A673 (cell line): ENCODE results near the gene FAM163B. TPM values are rescaled to one million over a fixed set of nuclear protein-coding genes. Genes with fewer than 3 reads are reported as not detected.

Source experiments
- BruUV-seq: library from RNA; stranded (reverse); fragments of 400-500 nt; replicated peaks from 2 replicates; lab custom pipeline; 2021; lab: Mats Ljungman, UMichigan
- CTCF ChIA-PET: fragments of 300-600 bp; sonication (Branson Sonifier 250); formaldehyde crosslinking; loops from one replicate; lab custom pipeline; 2022; ENCODE audit warnings: antibody characterized with exemption; lab: Charles Lee
- POLR2A ChIA-PET: fragments of 300-600 bp; sonication (Branson Sonifier 250); formaldehyde crosslinking; loops from one replicate; lab custom pipeline; 2022; ENCODE audit warnings: antibody characterized with exemption; ENCODE audit not compliant: low non-redundant PET; lab: Charles Lee
- DNase-seq: peaks from one replicate; pipeline ENCODE4 v3.0.0-alpha.2; 2015; ENCODE audit warnings: low spot score
- H3K27ac ChIP-seq: fragments of 200-600 bp; sonication (generic); 2 replicates; pipeline ENCODE4 v1.5.1; 2016; ENCODE audit warnings: mixed run types, low read depth, mild to moderate bottlenecking, mixed read lengths, antibody characterized with exemption, low read length; ENCODE audit not compliant: poor library complexity, severe bottlenecking
- H3K27me3 ChIP-seq: fragments of 200-600 bp; sonication (generic); replicated peaks from 2 replicates; pipeline ENCODE4 v1.6.1; 2017; ENCODE audit warnings: mixed run types, low read depth, mild to moderate bottlenecking, mixed read lengths, antibody characterized with exemption, low read length; ENCODE audit not compliant: insufficient read depth, poor library complexity
- H3K36me3 ChIP-seq: fragments of 200-600 bp; sonication (generic); 2 replicates; pipeline ENCODE4 v1.6.1; 2016; ENCODE audit warnings: mixed run types, mild to moderate bottlenecking, mixed read lengths, antibody characterized with exemption, low read length; ENCODE audit not compliant: insufficient read depth, poor library complexity, severe bottlenecking
- H3K4me1 ChIP-seq: fragments of 200-600 bp; sonication (generic); 2 replicates; pipeline ENCODE4 v1.6.1; 2017; ENCODE audit warnings: mixed run types, mild to moderate bottlenecking, mixed read lengths, antibody characterized with exemption, low read length; ENCODE audit not compliant: insufficient read depth, poor library complexity, severe bottlenecking
- H3K4me3 ChIP-seq: fragments of 200-600 bp; sonication (generic); 2 replicates; pipeline ENCODE4 v1.5.1; 2016; ENCODE audit warnings: low read depth, mixed run types, mild to moderate bottlenecking, mixed read lengths, low read length; ENCODE audit not compliant: poor library complexity, severe bottlenecking
- H3K9me3 ChIP-seq: fragments of 200-600 bp; sonication (generic); 2 replicates; pipeline ENCODE4 v1.6.1; 2016; ENCODE audit warnings: mixed run types, low read depth, mild to moderate bottlenecking, mixed read lengths, antibody characterized with exemption, low read length; ENCODE audit not compliant: poor library complexity, severe bottlenecking
- EZH2 ChIP-seq: fragments of 200-600 bp; sonication (generic); IDR thresholded peaks from 2 replicates; pipeline ENCODE4 v1.6.1; 2017; ENCODE audit warnings: borderline replicate concordance, low read depth, mild to moderate bottlenecking, mixed read lengths, antibody characterized with exemption, low read length; ENCODE audit not compliant: poor library complexity, severe bottlenecking
- intact Hi-C: fragments of 100-400 bp; cut with micrococcal nuclease; formaldehyde crosslinking; loops from one replicate; pipeline ENCODE4 v1.10.0; 2022; ENCODE audit not compliant: unreplicated experiment
- total RNA-seq: library from RNA; stranded (reverse); gene quantifications from 2 replicates; pipeline ENCODE4 v1.2.3, GENCODE V29; 2021
- TF ChIP-seq, protein P1 (sequence below): fragments of 300-800, 200-600 bp; sonication (generic); conservative IDR thresholded peaks from 2 replicates; pipeline ENCODE4 v1.5.1; 2017; ENCODE audit warnings: low read depth, mild to moderate bottlenecking, antibody characterized with exemption, low read length, moderate library complexity, mixed read lengths

FAM163B gene
- total RNA-seq, 1 experiment from 2014 or later: not detected

- peaks cover 9% of the 10 kb centered on the region for H3K4me1 ChIP-seq
- peaks cover 4% of the 10 kb centered on the region for H3K9me3 ChIP-seq
- no peak for TF ChIP-seq EZH2
- TF ChIP-seq, protein P1, sequence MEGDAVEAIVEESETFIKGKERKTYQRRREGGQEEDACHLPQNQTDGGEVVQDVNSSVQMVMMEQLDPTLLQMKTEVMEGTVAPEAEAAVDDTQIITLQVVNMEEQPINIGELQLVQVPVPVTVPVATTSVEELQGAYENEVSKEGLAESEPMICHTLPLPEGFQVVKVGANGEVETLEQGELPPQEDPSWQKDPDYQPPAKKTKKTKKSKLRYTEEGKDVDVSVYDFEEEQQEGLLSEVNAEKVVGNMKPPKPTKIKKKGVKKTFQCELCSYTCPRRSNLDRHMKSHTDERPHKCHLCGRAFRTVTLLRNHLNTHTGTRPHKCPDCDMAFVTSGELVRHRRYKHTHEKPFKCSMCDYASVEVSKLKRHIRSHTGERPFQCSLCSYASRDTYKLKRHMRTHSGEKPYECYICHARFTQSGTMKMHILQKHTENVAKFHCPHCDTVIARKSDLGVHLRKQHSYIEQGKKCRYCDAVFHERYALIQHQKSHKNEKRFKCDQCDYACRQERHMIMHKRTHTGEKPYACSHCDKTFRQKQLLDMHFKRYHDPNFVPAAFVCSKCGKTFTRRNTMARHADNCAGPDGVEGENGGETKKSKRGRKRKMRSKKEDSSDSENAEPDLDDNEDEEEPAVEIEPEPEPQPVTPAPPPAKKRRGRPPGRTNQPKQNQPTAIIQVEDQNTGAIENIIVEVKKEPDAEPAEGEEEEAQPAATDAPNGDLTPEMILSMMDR: no peak
- peaks cover 10% of the 10 kb centered on the region for H3K27me3 ChIP-seq
- intact Hi-C loops: loop anchor here (10.0 kb wide), 1 partner anchor 121 kb away; no protein-coding TSS in a partner anchor
- no peak overlapping the region for H3K27ac ChIP-seq
- H3K4me3 ChIP-seq: no peak overlapping the region
- BruUV-seq: no TSS peak
- ChIA-PET CTCF (no interaction called here), POLR2A (no interaction called here)
- no peak for DNase-seq
- H3K36me3 ChIP-seq: no peaks in the 10 kb centered on the region
Measured at GRCh38 chr9:133603135-133603927, 5.9 kb downstream of the FAM163B start.

DNA sequence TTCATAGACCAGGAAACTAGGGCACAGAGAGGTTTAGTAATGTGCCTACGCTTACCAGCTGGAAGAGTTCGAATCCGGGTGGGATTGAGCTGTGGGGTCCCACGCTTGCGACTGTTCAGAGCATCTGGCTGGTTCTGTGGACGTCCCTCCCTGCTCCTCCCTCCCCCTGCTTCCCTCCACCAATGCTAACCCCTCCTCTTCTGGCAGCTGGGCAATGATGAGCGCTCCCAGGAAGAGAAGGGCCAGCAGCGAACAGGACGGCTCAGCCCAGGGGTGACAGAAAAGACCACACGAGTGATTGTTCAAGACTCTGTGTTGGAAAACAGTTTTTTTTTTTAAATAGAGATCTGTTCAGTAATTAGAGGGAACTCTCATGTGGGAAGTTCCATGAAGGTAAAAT lies 6.9 kb downstream of the FAM163B start:
- ChIA-PET POLR2A (no interaction called here), CTCF (interaction anchor here (0.7 kb wide), 1 partner anchor 627 kb away, joined by 3 read pairs; no protein-coding TSS in a partner anchor)
- H3K27ac ChIP-seq: no peak overlapping the region

GRCh38 chr9:133601746-133602145 lies 7.4 kb downstream of the FAM163B start:
- Histone ChIP-seq H3K27me3 (no peaks in the 10 kb centered on the region), H3K9me3 (peaks cover 18% of the 10 kb centered on the region), H3K4me1 (peaks cover 9% of the 10 kb centered on the region), H3K27ac (no peak overlapping the region), H3K36me3 (no peaks in the 10 kb centered on the region), H3K4me3 (no peak overlapping the region)
- no TSS peak for BruUV-seq
- CTCF ChIA-PET: interaction anchor here (0.7 kb wide), 1 partner anchor 627 kb away, joined by 3 read pairs; no protein-coding TSS in a partner anchor
- intact Hi-C loops: loop anchor here (10.0 kb wide), 1 partner anchor 123 kb away; no protein-coding TSS in a partner anchor
- POLR2A ChIA-PET: no interaction called here
- no peak for TF ChIP-seq EZH2
- TF ChIP-seq, protein P1: no peak
- DNase-seq: no peak

More for the DNA sequence above, 6.9 kb downstream of the FAM163B start:
- H3K9me3 ChIP-seq: peaks cover 12% of the 10 kb centered on the region
- BruUV-seq: no TSS peak
- no peak for TF ChIP-seq EZH2
- TF ChIP-seq, protein P1: no peak
- H3K4me1 ChIP-seq: peaks cover 9% of the 10 kb centered on the region
- no peak overlapping the region for H3K4me3 ChIP-seq
- DNase-seq: no peak
- intact Hi-C loops: loop anchor here (10.0 kb wide), 1 partner anchor 123 kb away; no protein-coding TSS in a partner anchor
- H3K27me3 ChIP-seq: no peaks in the 10 kb centered on the region
- no peaks in the 10 kb centered on the region for H3K36me3 ChIP-seq
